ENCODE results near the gene GDA.

GDA gene

GRCh38 chr9:72165326-72165725 is 16.1 kb downstream of the GDA start:
- Mint-ChIP-seq H3K36me3 (ENCODE audit: low read depth) (no peaks in the 10 kb centered on the region), H3K4me1 (ENCODE audit: low read depth) (no peaks in the 10 kb centered on the region), H3K27ac (no peak overlapping the region), H3K4me3 (no peak overlapping the region), H3K9me3 (no peaks in the 10 kb centered on the region), H3K27me3 (peaks cover 7% of the 10 kb centered on the region)
- DNase-seq, result no peak

GRCh38 chr9:72165821-72166547 is 16.7 kb downstream of the GDA start:
- no peak overlapping the region for H3K27ac Mint-ChIP-seq
- H3K36me3 Mint-ChIP-seq (ENCODE audit: low read depth), result no peaks in the 10 kb centered on the region
- no peaks in the 10 kb centered on the region for H3K4me1 Mint-ChIP-seq (ENCODE audit: low read depth)
- no peaks in the 10 kb centered on the region for H3K9me3 Mint-ChIP-seq
- H3K4me3 Mint-ChIP-seq, result no peak overlapping the region
- H3K27me3 Mint-ChIP-seq, result peaks cover 7% of the 10 kb centered on the region
- DNase-seq, result no peak

- H3K27me3 Mint-ChIP-seq, result peaks cover 4% of the 10 kb centered on the region
- no peaks in the 10 kb centered on the region for H3K4me1 Mint-ChIP-seq (ENCODE audit: low read depth)
- H3K36me3 Mint-ChIP-seq (ENCODE audit: low read depth), result no peaks in the 10 kb centered on the region
- no peaks in the 10 kb centered on the region for H3K9me3 Mint-ChIP-seq
- H3K27ac Mint-ChIP-seq, result no peak overlapping the region
- no peak overlapping the region for H3K4me3 Mint-ChIP-seq
- DNase-seq, result no peak
These were observed 18.8 kb downstream of the GDA start for GRCh38 chr9:72168075-72168474.

- H3K27ac Mint-ChIP-seq, result no peak overlapping the region
These were observed 19.9 kb downstream of the GDA start for GRCh38 chr9:72169178-72169577.

GRCh38 chr9:72173080-72173479 is 23.8 kb downstream of the GDA start:
- Mint-ChIP-seq H3K9me3 (no peaks in the 10 kb centered on the region), H3K4me3 (no peak overlapping the region), H3K27ac (no peak overlapping the region), H3K27me3 (no peaks in the 10 kb centered on the region), H3K4me1 (ENCODE audit: low read depth) (no peaks in the 10 kb centered on the region), H3K36me3 (ENCODE audit: low read depth) (no peaks in the 10 kb centered on the region)
- DNase-seq, result no peak

More at GRCh38 chr9:72169178-72169577, 19.9 kb downstream of the GDA start:
- no peak for DNase-seq
- Mint-ChIP-seq H3K4me3 (no peak overlapping the region), H3K27me3 (peaks cover 1% of the 10 kb centered on the region), H3K9me3 (no peaks in the 10 kb centered on the region), H3K36me3 (ENCODE audit: low read depth) (no peaks in the 10 kb centered on the region), H3K4me1 (ENCODE audit: low read depth) (no peaks in the 10 kb centered on the region)

- H3K27me3 Mint-ChIP-seq, result peaks cover 5% of the 10 kb centered on the region
- H3K4me3 Mint-ChIP-seq, result no peak overlapping the region
- no peaks in the 10 kb centered on the region for H3K36me3 Mint-ChIP-seq (ENCODE audit: low read depth)
- H3K9me3 Mint-ChIP-seq, result peaks cover 2% of the 10 kb centered on the region
- no peaks in the 10 kb centered on the region for H3K4me1 Mint-ChIP-seq (ENCODE audit: low read depth)
- no peak for DNase-seq
- no peak overlapping the region for H3K27ac Mint-ChIP-seq
These were observed 36.3 kb downstream of the GDA start for GRCh38 chr9:72185561-72185960.

- Mint-ChIP-seq H3K9me3 (peaks cover 2% of the 10 kb centered on the region), H3K4me1 (ENCODE audit: low read depth) (no peaks in the 10 kb centered on the region), H3K27ac (no peak overlapping the region), H3K4me3 (no peak overlapping the region), H3K27me3 (peaks cover 4% of the 10 kb centered on the region), H3K36me3 (ENCODE audit: low read depth) (no peaks in the 10 kb centered on the region)
- DNase-seq, result no peak
These were observed 38.0 kb downstream of the GDA start for GRCh38 chr9:72187121-72187695.

- no peak for DNase-seq
- H3K4me1 Mint-ChIP-seq (ENCODE audit: low read depth), result no peaks in the 10 kb centered on the region
- no peak overlapping the region for H3K27ac Mint-ChIP-seq
- H3K27me3 Mint-ChIP-seq, result peaks cover 8% of the 10 kb centered on the region
- no peaks in the 10 kb centered on the region for H3K9me3 Mint-ChIP-seq
- no peak overlapping the region for H3K4me3 Mint-ChIP-seq
- H3K36me3 Mint-ChIP-seq (ENCODE audit: low read depth), result no peaks in the 10 kb centered on the region
These were observed 39.0 kb downstream of the GDA start for GRCh38 chr9:72188232-72188631.

- no peak overlapping the region for H3K27ac Mint-ChIP-seq
- no peak overlapping the region for H3K4me3 Mint-ChIP-seq
- H3K36me3 Mint-ChIP-seq (ENCODE audit: low read depth), result no peaks in the 10 kb centered on the region
- no peak for DNase-seq
- no peaks in the 10 kb centered on the region for H3K9me3 Mint-ChIP-seq
- H3K4me1 Mint-ChIP-seq (ENCODE audit: low read depth), result no peaks in the 10 kb centered on the region
- H3K27me3 Mint-ChIP-seq, result peaks cover 19% of the 10 kb centered on the region
These were observed 44.2 kb downstream of the GDA start for GRCh38 chr9:72193478-72193881.

- Mint-ChIP-seq H3K27ac (no peak overlapping the region), H3K4me1 (ENCODE audit: low read depth) (no peaks in the 10 kb centered on the region), H3K4me3 (no peak overlapping the region), H3K36me3 (ENCODE audit: low read depth) (no peaks in the 10 kb centered on the region), H3K9me3 (no peaks in the 10 kb centered on the region), H3K27me3 (peaks cover 14% of the 10 kb centered on the region)
- DNase-seq, result no peak
These were observed 50.0 kb downstream of the GDA start for GRCh38 chr9:72199238-72199637.

GRCh38 chr9:72200452-72200851 is 51.2 kb downstream of the GDA start:
- H3K4me3 Mint-ChIP-seq, result no peak overlapping the region
- no peaks in the 10 kb centered on the region for H3K4me1 Mint-ChIP-seq (ENCODE audit: low read depth)
- H3K27me3 Mint-ChIP-seq, result peaks cover 8% of the 10 kb centered on the region
- no peak overlapping the region for H3K27ac Mint-ChIP-seq
- DNase-seq, result no peak
- H3K36me3 Mint-ChIP-seq (ENCODE audit: low read depth), result no peaks in the 10 kb centered on the region
- H3K9me3 Mint-ChIP-seq, result no peaks in the 10 kb centered on the region

- no peaks in the 10 kb centered on the region for H3K36me3 Mint-ChIP-seq (ENCODE audit: low read depth)
These were observed 52.8 kb downstream of the GDA start for GRCh38 chr9:72202009-72202408.

GRCh38 chr9:72203205-72203803 is 54.1 kb downstream of the GDA start:
- Mint-ChIP-seq H3K27me3 (peaks cover 7% of the 10 kb centered on the region), H3K4me3 (no peak overlapping the region), H3K27ac (no peak overlapping the region), H3K9me3 (no peaks in the 10 kb centered on the region), H3K36me3 (ENCODE audit: low read depth) (no peaks in the 10 kb centered on the region), H3K4me1 (ENCODE audit: low read depth) (no peaks in the 10 kb centered on the region)
- no peak for DNase-seq

More at GRCh38 chr9:72202009-72202408, 52.8 kb downstream of the GDA start:
- Mint-ChIP-seq H3K9me3 (no peaks in the 10 kb centered on the region), H3K4me3 (no peak overlapping the region), H3K27ac (no peak overlapping the region), H3K27me3 (peaks cover 5% of the 10 kb centered on the region), H3K4me1 (ENCODE audit: low read depth) (no peaks in the 10 kb centered on the region)
- DNase-seq, result no peak

- peaks cover 9% of the 10 kb centered on the region for H3K27me3 Mint-ChIP-seq
- H3K36me3 Mint-ChIP-seq (ENCODE audit: low read depth), result no peaks in the 10 kb centered on the region
- H3K9me3 Mint-ChIP-seq, result no peaks in the 10 kb centered on the region
- no peak for DNase-seq
- H3K27ac Mint-ChIP-seq, result no peak overlapping the region
- no peaks in the 10 kb centered on the region for H3K4me1 Mint-ChIP-seq (ENCODE audit: low read depth)
- H3K4me3 Mint-ChIP-seq, result no peak overlapping the region
These were observed 54.8 kb downstream of the GDA start for GRCh38 chr9:72204062-72204461.

- Mint-ChIP-seq H3K4me3 (no peak overlapping the region), H3K27me3 (peaks cover 9% of the 10 kb centered on the region)
These were observed 56.3 kb downstream of the GDA start for GRCh38 chr9:72205513-72205912.

More at GRCh38 chr9:72205513-72205912, 56.3 kb downstream of the GDA start:
- no peak overlapping the region for H3K27ac Mint-ChIP-seq
- no peaks in the 10 kb centered on the region for H3K36me3 Mint-ChIP-seq (ENCODE audit: low read depth)
- no peak for DNase-seq
- H3K9me3 Mint-ChIP-seq, result no peaks in the 10 kb centered on the region
- H3K4me1 Mint-ChIP-seq (ENCODE audit: low read depth), result no peaks in the 10 kb centered on the region

Data from activated T-cell treated with anti-CD3 and anti-CD28 coated beads, Interleukin-2, amount 50 U/mL, for 24 hours (primary cell).